A549 (cell line): ENCODE data around the gene BMPR2. TPM values are rescaled to one million over a fixed set of nuclear protein-coding genes. Genes with fewer than 3 reads are reported as not detected.
A peak's percentile ranks its signal among the peaks of the same experiment; 100 is the strongest.
"Not testable (repeated sequence)": the region's sequence is repeated elsewhere in the genome, so short reads cannot be mapped to it uniquely, and the experiment has no call there.

ENCODE experiments used
- ATAC-seq, 2 experiments: fragments of 200-7000 bp in 1 of 2; fragments of >200 bp in 1 of 2; cut with Nextera tagmentation in 1 of 2; cut with Tn5 transposase in 1 of 2; 3 replicates each; pipeline versions ENCODE4 v1.8.0 to v1.9.1; 2018 to 2020; ENCODE audit warnings: mild to moderate bottlenecking in 1 of 2, moderate library complexity in 1 of 2
- CTCF ChIA-PET: fragments of 300-600 bp; sonication (Branson Sonifier 250); formaldehyde crosslinking; extraction: SDS; loops from one replicate; lab custom pipeline; 2021; ENCODE audit warnings: antibody characterized with exemption, inconsistent platforms; lab: Yijun Ruan, JAX
- POLR2A ChIA-PET: fragments of 350-600 bp; formaldehyde crosslinking; extraction: SDS; loops from one replicate; lab custom pipeline; 2021; ENCODE audit warnings: antibody characterized with exemption, inconsistent platforms; lab: Yijun Ruan, JAX
- DNase-seq, 2 experiments: peaks; one replicate each; pipeline versions ENCODE4 v3.0.0 to v3.0.0-alpha.2; 2011 to 2016; ENCODE audit warnings: low read depth in 1 of 2, low spot score in 1 of 2
- FAIRE-seq: peaks from 2 replicates; lab custom pipeline; 2011; peaks lifted over from hg19 to GRCh38; lab: Jason Lieb, UNC
- H3K27ac ChIP-seq, 2 experiments: fragments of >200 bp; sonication (Bioruptor Twin); formaldehyde crosslinking; 3 replicates each; pipeline ENCODE4 v1.5.1; 2016 to 2017
- H3K4me1 ChIP-seq: fragments of >200 bp; sonication (Bioruptor Twin); formaldehyde crosslinking; 3 replicates; pipeline ENCODE4 v1.6.1; 2016
- H3K4me2 ChIP-seq: fragments of >200 bp; sonication (Bioruptor Twin); formaldehyde crosslinking; 3 replicates; pipeline ENCODE4 v1.6.1; 2016
- H3K4me3 ChIP-seq: fragments of >200 bp; sonication (Bioruptor Twin); formaldehyde crosslinking; 3 replicates; pipeline ENCODE4 v1.5.1; 2016
- H3K9me3 ChIP-seq: fragments of >200 bp; sonication (Bioruptor Twin); formaldehyde crosslinking; 3 replicates; pipeline ENCODE4 v1.6.1; 2016
- ATOH8 ChIP-seq: fragments of 250-450 bp; sonication (Bioruptor Pico); IDR thresholded peaks from 2 replicates; pipeline ENCODE4 v1.5.0; 2020; ENCODE audit warnings: low read depth, mild to moderate bottlenecking, moderate library complexity
- CBX2 ChIP-seq: fragments of 200-600 bp; sonication (generic); IDR thresholded peaks from 2 replicates; pipeline ENCODE4 v1.6.1; 2016; ENCODE audit warnings: low read depth, mild to moderate bottlenecking, borderline replicate concordance
- E2F6 ChIP-seq: IDR thresholded peaks from 2 replicates; pipeline ENCODE4 v1.6.1; 2012; ENCODE audit warnings: low read depth, borderline replicate concordance
- ESRRA ChIP-seq: fragments of 150-350 bp; IDR thresholded peaks from 2 replicates; pipeline ENCODE4 v1.6.1; 2014; ENCODE audit warnings: mild to moderate bottlenecking, low read length, borderline replicate concordance
- FOSL2 ChIP-seq, 2 experiments: fragments of 450-650 bp in 1 of 2; fragments of >200 bp in 1 of 2; sonication (Bioruptor Twin) in 1 of 2; formaldehyde crosslinking; IDR thresholded peaks; 2 replicates each; pipeline versions ENCODE4 v1.5.0 to v1.6.1; 2016 to 2020; ENCODE audit warnings: mild to moderate bottlenecking in 1 of 2, moderate library complexity in 1 of 2
- KDM5A ChIP-seq: fragments of 200-600 bp; sonication (generic); IDR thresholded peaks from 2 replicates; pipeline ENCODE4 v1.6.1; 2016; ENCODE audit warnings: antibody characterized with exemption, mild to moderate bottlenecking
- NFE2L2 ChIP-seq: fragments of 150-350 bp; conservative IDR thresholded peaks from 2 replicates; pipeline ENCODE4 v1.6.1; 2014; ENCODE audit warnings: low read length
- NPAS2 ChIP-seq: fragments of 250-450 bp; sonication (Bioruptor Pico); IDR thresholded peaks from 2 replicates; pipeline ENCODE4 v1.8.0; 2022; ENCODE audit warnings: mild to moderate bottlenecking, moderate library complexity, borderline replicate concordance
- PBX3 ChIP-seq: IDR thresholded peaks from 2 replicates; pipeline ENCODE4 v1.6.1; 2012
- POLR2A ChIP-seq: IDR thresholded peaks from 2 replicates; pipeline ENCODE4 v1.6.1; 2012; ENCODE audit warnings: mild to moderate bottlenecking, low read length
- RARB ChIP-seq: fragments of 250-450 bp; sonication (Bioruptor Pico); IDR thresholded peaks from 2 replicates; pipeline ENCODE4 v1.8.0; 2021; ENCODE audit warnings: mild to moderate bottlenecking, moderate library complexity
- REST ChIP-seq: fragments of 200-600 bp; sonication (generic); IDR thresholded peaks from 2 replicates; pipeline ENCODE4 v1.6.1; 2016; ENCODE audit warnings: antibody characterized with exemption, mild to moderate bottlenecking, moderate library complexity
- RNF2 ChIP-seq: fragments of 200-600 bp; sonication (generic); IDR thresholded peaks from 2 replicates; pipeline ENCODE4 v1.6.1; 2016; ENCODE audit warnings: low read depth, mild to moderate bottlenecking, antibody characterized with exemption, moderate library complexity, borderline replicate concordance
- SREBF2 ChIP-seq: fragments of 450-650 bp; IDR thresholded peaks from 2 replicates; pipeline ENCODE4 v1.6.1; 2014; ENCODE audit warnings: mild to moderate bottlenecking, moderate library complexity
- TP53 ChIP-seq: fragments of 250-450 bp; sonication (Bioruptor Pico); IDR thresholded peaks from 2 replicates; pipeline ENCODE4 v1.5.0; 2021; ENCODE audit warnings: mild to moderate bottlenecking, moderate library complexity
- ZFP36 ChIP-seq: fragments of 450-650 bp; IDR thresholded peaks from 2 replicates; pipeline ENCODE4 v1.6.1; 2014; ENCODE audit warnings: borderline replicate concordance; ENCODE audit not compliant: partially characterized antibody
- WGBS: methylation state at CpG from one replicate; pipeline ENCODE4 v1.1.6; 2017; ENCODE audit errors: missing lambda C conversion rate; 5-methylcytosine and 5-hydroxymethylcytosine counted together
- polyA plus RNA-seq, 4 experiments: library from polyadenylated mRNA; depleted of rRNA in 3 of 4; stranded (reverse); fragments of >200 nt; fragmentation: RNase III in 1 of 4; extraction: RNeasy Plus Mini Kit Qiagen cat#74134 plus additional on column Dnase treatment in 1 of 4; gene quantifications; 2 replicates in 3 of 4; 3 replicates in 1 of 4; pipeline ENCODE4 v1.2.3, GENCODE V29; 2011 to 2017

Gene BMPR2
- polyA plus RNA-seq, 2 of the 4 experiments (the other 2 are of a cell fraction), result 13.9 to 46.3 TPM

GRCh38 chr2:202378001-202378400 is 1.9 kb downstream of the BMPR2 start:
- WGBS, result 2% methylated on average over 4 of the region's 4 CpGs
- peak overlapping the region; percentile 84 for H3K4me2 ChIP-seq
- ChIA-PET CTCF (no interaction called here), POLR2A (no interaction called here)
- no peak for FAIRE-seq
- DNase-seq, result no peak
- peak overlapping the region; percentile 96 to 98; a peak in 4 of 6 replicates for H3K27ac ChIP-seq
- no peaks in the 10 kb centered on the region for H3K9me3 ChIP-seq
- H3K4me1 ChIP-seq, result peaks cover 27% of the 10 kb centered on the region
- peak overlapping the region; percentile 76 for H3K4me3 ChIP-seq
- no peak for ATAC-seq
- TF ChIP-seq PBX3 (no peak), NFE2L2 (no peak), SREBF2 (no peak), CBX2 (no peak), POLR2A (no peak)

GRCh38 chr2:202378662-202379358 is 2.7 kb downstream of the BMPR2 start:
- POLR2A ChIA-PET, result no interaction called here
- H3K4me2 ChIP-seq, result peak overlapping the region; percentile 84
- CTCF ChIA-PET, result interaction anchor here (0.7 kb wide), 1 partner anchor 35 kb away, joined by 3 read pairs; no protein-coding TSS in a partner anchor
- no peak for TF ChIP-seq ATOH8 (CRISPR knock-in tag)
- no peak for TF ChIP-seq NPAS2 (CRISPR knock-in tag)
- TF ChIP-seq REST, result no peak
- no peak for TF ChIP-seq ESRRA
- no peak for TF ChIP-seq RNF2
- TF ChIP-seq E2F6, result no peak
- TF ChIP-seq FOSL2 (IDR thresholded peaks at IDR 0.05), result no peak
- no peak for TF ChIP-seq FOSL2 (CRISPR knock-in tag; IDR thresholded peaks at IDR 0.05)
- TF ChIP-seq CBX2, result no peak
- TF ChIP-seq KDM5A, result no peak
- no peak for TF ChIP-seq RARB (CRISPR knock-in tag)
- no peak for TF ChIP-seq TP53 (CRISPR knock-in tag)
- no peak for TF ChIP-seq ZFP36
- TF ChIP-seq, all 56 proteins: peak for 0
- peak overlapping the region; percentile 35 to 96; a peak in 2 of 6 replicates for H3K27ac ChIP-seq
- FAIRE-seq (no peak), ATAC-seq (no peak), DNase-seq (no peak)
- H3K9me3 ChIP-seq, result no peaks in the 10 kb centered on the region
- H3K4me3 ChIP-seq, result peak overlapping the region; percentile 76
- 20% methylated on average over 3 of the region's 3 CpGs for WGBS
- H3K4me1 ChIP-seq, result peaks cover 27% of the 10 kb centered on the region

- no peak for TF ChIP-seq TP53 (CRISPR knock-in tag)
- ChIA-PET CTCF (no interaction called here), POLR2A (no interaction called here)
- Histone ChIP-seq H3K4me3 (no peak overlapping the region), H3K9me3 (no peaks in the 10 kb centered on the region), H3K4me2 (no peak overlapping the region), H3K27ac (no peak overlapping the region), H3K4me1 (peaks cover 22% of the 10 kb centered on the region)
- 93% methylated on average over 2 of the region's 2 CpGs for WGBS
- DNase-seq (peak in 1 of 2 experiments; percentile 9), ATAC-seq (no peak), FAIRE-seq (no peak)
Measured at GRCh38 chr2:202382684-202383083, 6.6 kb downstream of the BMPR2 start.

GRCh38 chr2:202386495-202386894 is 10.4 kb downstream of the BMPR2 start:
- DNase-seq, POLR2A ChIA-PET, H3K27ac ChIP-seq, H3K4me2 ChIP-seq, ATAC-seq, H3K9me3 ChIP-seq, FAIRE-seq, CTCF ChIA-PET, H3K4me3 ChIP-seq, H3K4me1 ChIP-seq: not testable (repeated sequence)
- WGBS, result 89% methylated on average over 12 of the region's 12 CpGs
